HuH-7 (cell line): ENCODE data around the gene PRRC2C.
A peak's percentile ranks its signal among the peaks of the same experiment; 100 is the strongest.
"Not testable (repeated sequence)": the region's sequence is repeated elsewhere in the genome, so short reads cannot be mapped to it uniquely, and the experiment has no call there.

ENCODE experiments used
- DNase-seq: peaks from one replicate; pipeline ENCODE4 v3.0.0; 2011; ENCODE audit warnings: low spot score

PRRC2C gene

GRCh38 chr1:171485375-171486047 lies at the start of gene PRRC2C:
PRRC2C (plus strand) TSS chr1:171485530; CDS start chr1:171512089, 26,559 bp downstream.
- peak; percentile 76 for DNase-seq

GRCh38 chr1:171438441-171438840 lies 46.9 kb upstream of the PRRC2C start:
- DNase-seq: no peak

GRCh38 chr1:171440201-171440600 lies 45.1 kb upstream of the PRRC2C start:
- DNase-seq: not testable (repeated sequence)

GRCh38 chr1:171441278-171441895 lies 43.9 kb upstream of the PRRC2C start:
- DNase-seq: not testable (repeated sequence)

GRCh38 chr1:171446386-171446785 lies 38.9 kb upstream of the PRRC2C start:
- no peak for DNase-seq

GRCh38 chr1:171455967-171456366 lies 29.4 kb upstream of the PRRC2C start:
- DNase-seq: no peak

- DNase-seq: no peak
These were observed 27.9 kb upstream of the PRRC2C start for GRCh38 chr1:171457412-171457811.

- DNase-seq: no peak
These were observed 25.2 kb upstream of the PRRC2C start for GRCh38 chr1:171460018-171460620.

- no peak for DNase-seq
These were observed 17.7 kb upstream of the PRRC2C start for GRCh38 chr1:171467626-171468025.

GRCh38 chr1:171468120-171468750 lies 17.1 kb upstream of the PRRC2C start:
- no peak for DNase-seq

GRCh38 chr1:171470726-171471125 lies 14.6 kb upstream of the PRRC2C start:
- no peak for DNase-seq

- DNase-seq: no peak
These were observed 13.1 kb upstream of the PRRC2C start for GRCh38 chr1:171472183-171472647.

GRCh38 chr1:171476829-171477228 lies 8.5 kb upstream of the PRRC2C start:
- DNase-seq: no peak

- no peak for DNase-seq
These were observed 7.5 kb upstream of the PRRC2C start for GRCh38 chr1:171477804-171478203.

GRCh38 chr1:171480035-171480434 lies 5.3 kb upstream of the PRRC2C start:
- DNase-seq: no peak

- DNase-seq: no peak
These were observed 463 bp upstream of the PRRC2C start for GRCh38 chr1:171484760-171485374.

- peak; percentile 20 for DNase-seq
These were observed 754 bp downstream of the PRRC2C start for GRCh38 chr1:171486048-171486519.

- no peak for DNase-seq
These were observed 1.7 kb downstream of the PRRC2C start for GRCh38 chr1:171487038-171487437.

GRCh38 chr1:171488190-171488929 lies 3.0 kb downstream of the PRRC2C start:
- no peak for DNase-seq

- DNase-seq: no peak
These were observed 8.7 kb downstream of the PRRC2C start for GRCh38 chr1:171494076-171494475.

- DNase-seq: no peak
These were observed 10.1 kb downstream of the PRRC2C start for GRCh38 chr1:171495444-171495843.
